Right cardiac atrium (tissue), 5 donors: ENCODE data around the gene GPR149. TPM values are rescaled to one million over a fixed set of nuclear protein-coding genes. Genes with fewer than 3 reads are reported as not detected.

Experiments
- ATAC-seq, 2 donors: fragments of 200-7000 bp; cut with Tn5 transposase; one replicate each; pipeline versions ENCODE4 v1.8.0 to v1.9.1; 2020; ENCODE audit warnings: moderate library complexity in 2 of 2, mild to moderate bottlenecking in 1 of 2
- DNase-seq, 3 donors: peaks; one replicate each; pipeline ENCODE4 v3.0.0-alpha.2; 2020
- H3K27ac ChIP-seq: one replicate; pipeline ENCODE4 v1.5.1; 2013; ENCODE audit warnings: mild to moderate bottlenecking, low read length, control low read depth, moderate library complexity
- H3K27me3 ChIP-seq: one replicate; pipeline ENCODE4 v1.6.1; 2013; ENCODE audit not compliant: control insufficient read depth, insufficient read depth
- H3K4me1 ChIP-seq: one replicate; pipeline ENCODE4 v1.6.1; 2013; ENCODE audit warnings: low read length; ENCODE audit not compliant: control insufficient read depth, insufficient read depth
- H3K4me3 ChIP-seq: one replicate; pipeline ENCODE4 v1.5.1; 2013; ENCODE audit warnings: low read length, control low read depth
- H3K9me3 ChIP-seq: one replicate; pipeline ENCODE4 v1.6.1; 2013; ENCODE audit warnings: low read length; ENCODE audit not compliant: control insufficient read depth
- WGBS: extraction: QIAGEN DNeasy Blood & Tissue Kit; methylation state at CpG from one replicate; pipeline ENCODE4 v1.1.7; 2013; 5-methylcytosine and 5-hydroxymethylcytosine counted together
- intact Hi-C, 4 donors: fragments of 100-400 bp; cut with DNase I; formaldehyde crosslinking; loops; one replicate each; pipeline versions ENCODE4 v1.11.0 to v1.14.0; 2022 to 2023
- polyA plus RNA-seq: library from polyadenylated mRNA; stranded (reverse); fragments of 200-250 nt; gene quantifications from one replicate; pipeline ENCODE4 v1.2.3, GENCODE V29; 2013
- total RNA-seq, 4 donors: library from RNA; stranded (reverse); fragmentation: NEBNext Ultra II Directional; extraction: Animal tissue kit (Norgen Biotek cat#: 25700); gene quantifications; one replicate each; pipeline ENCODE4 v1.2.1, GENCODE V29; 2021
- donor health status: healthy with polysubstance abuse.
- donor health status: DM: no; HTN: yes; CAD: no.
- donor health status: DM: no; HTN: no; CAD: no.
- donor health status: DM: no; HTN: yes; CAD: no; lungs with severe emphysema.
- donor health status: DM: yes; HTN: yes; CAD: no.

The GPR149 gene
- total and polyA plus RNA-seq, 5 donors = not detected

DNA sequence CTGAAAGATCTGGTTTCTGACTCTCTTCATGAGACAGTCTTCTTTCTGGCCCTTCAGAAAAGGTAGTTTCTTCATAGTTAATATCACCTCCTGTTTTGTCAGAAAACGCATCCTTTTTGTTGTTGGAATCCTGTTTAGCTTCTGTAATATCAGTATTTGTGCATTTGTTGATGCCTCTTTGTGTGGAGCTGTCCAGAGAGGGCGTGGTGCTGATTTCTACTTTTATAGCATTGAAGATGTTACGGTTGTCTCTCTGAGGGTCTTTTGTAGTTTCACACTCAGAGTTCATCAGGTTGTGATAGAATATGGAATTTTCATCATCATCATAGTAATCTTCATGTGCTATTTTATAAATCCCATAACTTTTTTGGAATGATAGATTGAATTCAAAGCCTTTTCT lies 8.9 kb downstream of the GPR149 start:
- Histone ChIP-seq H3K27ac (no peak overlapping the region), H3K27me3 (no peaks in the 10 kb centered on the region), H3K4me3 (no peak overlapping the region), H3K4me1 (no peaks in the 10 kb centered on the region), H3K9me3 (no peaks in the 10 kb centered on the region)
- no peak for DNase-seq
- intact Hi-C loops = no loop called here
- 14% methylated on average over 3 of the region's 3 CpGs for WGBS
- no peak for ATAC-seq

GRCh38 chr3:154398084-154398967 lies 31.7 kb downstream of the GPR149 start:
- DNase-seq = no peak
- 75% methylated on average over 3 of the region's 3 CpGs for WGBS
- Histone ChIP-seq H3K4me3 (no peak overlapping the region), H3K9me3 (no peaks in the 10 kb centered on the region), H3K27me3 (no peaks in the 10 kb centered on the region), H3K4me1 (no peaks in the 10 kb centered on the region), H3K27ac (no peak overlapping the region)
- intact Hi-C loops = no loop called here
- ATAC-seq = no peak

- Histone ChIP-seq H3K9me3 (no peaks in the 10 kb centered on the region), H3K27me3 (no peaks in the 10 kb centered on the region), H3K27ac (no peak overlapping the region), H3K4me3 (no peak overlapping the region), H3K4me1 (no peaks in the 10 kb centered on the region)
- intact Hi-C loops = no loop called here
- DNase-seq (no peak), ATAC-seq (no peak)
- 80% methylated on average over 3 of the region's 3 CpGs for WGBS
Measured at GRCh38 chr3:154389861-154390260, 40.1 kb downstream of the GPR149 start.

DNA sequence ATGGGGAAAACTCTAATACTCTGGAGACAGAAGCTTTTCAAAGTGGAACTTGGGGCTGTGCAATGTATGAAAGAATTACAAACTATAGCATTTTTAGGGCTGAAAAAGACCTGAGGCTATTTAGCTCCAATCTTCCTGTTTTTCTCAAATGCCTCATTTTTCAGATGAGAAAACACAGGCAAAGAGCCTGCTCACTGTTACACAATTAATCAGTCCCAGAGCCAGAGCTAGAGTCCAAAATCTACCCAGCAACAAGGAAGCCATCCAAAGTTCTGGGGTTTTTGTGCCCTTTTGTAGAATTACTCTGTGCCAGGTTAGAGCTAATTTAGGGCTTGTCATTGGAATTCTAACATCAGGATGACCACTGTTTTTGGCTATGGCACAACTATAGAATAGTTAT lies 45.5 kb downstream of the GPR149 start:
- no peak for ATAC-seq
- Histone ChIP-seq H3K4me3 (no peak overlapping the region), H3K4me1 (no peaks in the 10 kb centered on the region), H3K9me3 (no peaks in the 10 kb centered on the region), H3K27ac (no peak overlapping the region), H3K27me3 (no peaks in the 10 kb centered on the region)
- intact Hi-C loops = no loop called here
- no peak for DNase-seq

DNA sequence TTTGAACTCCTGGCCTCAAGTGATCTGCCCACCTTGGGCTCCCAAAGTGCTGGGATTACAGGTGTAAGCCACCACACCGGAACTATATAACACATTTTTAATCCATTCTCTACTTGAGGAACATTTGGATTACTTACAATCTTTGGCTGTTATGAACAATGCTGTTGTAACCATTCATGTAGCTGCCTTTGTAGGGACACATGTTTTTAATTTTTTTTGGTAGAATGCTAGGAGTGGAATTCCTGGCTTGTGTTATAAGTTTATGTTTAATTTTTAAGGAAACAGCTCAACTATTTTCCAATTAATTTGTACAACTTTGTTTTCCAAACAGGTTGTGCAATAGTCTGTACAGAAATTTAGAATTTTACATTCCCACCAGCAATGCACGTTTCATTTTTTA lies 51.7 kb downstream of the GPR149 start:
- ATAC-seq (no peak), DNase-seq (no peak)
- 78% methylated on average over 2 of the region's 2 CpGs for WGBS
- Histone ChIP-seq H3K4me3 (no peak overlapping the region), H3K9me3 (no peaks in the 10 kb centered on the region), H3K27ac (no peak overlapping the region), H3K4me1 (no peaks in the 10 kb centered on the region), H3K27me3 (no peaks in the 10 kb centered on the region)
- intact Hi-C loops = no loop called here

GRCh38 chr3:154367221-154367620 lies 62.8 kb downstream of the GPR149 start:
- Histone ChIP-seq H3K4me1 (no peaks in the 10 kb centered on the region), H3K27me3 (no peaks in the 10 kb centered on the region), H3K9me3 (peaks cover 6% of the 10 kb centered on the region), H3K27ac (no peak overlapping the region), H3K4me3 (no peak overlapping the region)
- WGBS = 8% methylated on average over 3 of the region's 3 CpGs
- ATAC-seq (no peak), DNase-seq (no peak)
- intact Hi-C loops = no loop called here

DNA sequence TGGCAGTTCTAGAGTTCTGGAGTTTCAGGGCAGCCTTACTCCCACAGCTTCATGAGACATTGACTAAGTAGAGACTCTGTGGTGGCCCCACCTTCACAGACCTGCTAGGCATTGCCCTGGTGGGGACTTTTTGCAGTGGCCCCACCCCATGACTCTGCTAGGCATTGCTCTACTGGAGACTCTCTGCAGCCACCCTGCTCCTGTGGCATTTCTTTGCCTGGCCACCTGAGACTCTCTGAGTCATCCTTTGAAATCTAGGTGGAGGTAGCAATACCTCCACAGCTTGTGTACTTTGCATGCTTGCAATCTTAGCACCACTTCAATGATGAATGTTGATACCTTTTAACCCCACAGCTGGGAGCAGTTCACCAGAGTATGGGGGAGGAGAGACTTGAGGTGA lies 65.1 kb downstream of the GPR149 start:
- H3K27me3 ChIP-seq = no peaks in the 10 kb centered on the region
- H3K4me1 ChIP-seq = no peaks in the 10 kb centered on the region
- ATAC-seq = no peak
- DNase-seq = no peak
- intact Hi-C loops = no loop called here
- no peak overlapping the region for H3K4me3 ChIP-seq
- H3K27ac ChIP-seq = no peak overlapping the region
- H3K9me3 ChIP-seq = peaks cover 6% of the 10 kb centered on the region

DNA sequence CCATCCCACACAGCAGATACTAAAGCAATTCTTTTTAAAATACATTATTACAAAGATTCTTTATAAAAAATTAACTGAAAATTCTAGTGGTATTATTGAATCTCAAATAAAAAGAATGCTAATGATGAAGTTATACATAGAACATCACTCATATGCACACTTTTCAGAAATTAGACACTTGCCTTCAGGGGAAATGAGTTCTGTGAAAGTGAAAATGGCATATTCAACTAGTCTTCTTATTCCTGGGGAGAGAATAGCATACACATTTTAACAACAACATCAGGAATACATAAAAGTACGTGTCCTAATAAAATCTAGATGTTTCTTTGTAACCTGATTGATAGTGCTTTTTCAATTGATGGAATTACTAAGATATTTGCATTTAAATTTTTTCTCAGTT lies 68.9 kb downstream of the GPR149 start:
- DNase-seq (no peak), ATAC-seq (no peak)
- H3K9me3 ChIP-seq = peaks cover 6% of the 10 kb centered on the region
- no peak overlapping the region for H3K27ac ChIP-seq
- intact Hi-C loops = no loop called here
- H3K4me1 ChIP-seq = no peaks in the 10 kb centered on the region
- H3K4me3 ChIP-seq = no peak overlapping the region
- 61% methylated on average over 1 of the region's 1 CpG for WGBS
- H3K27me3 ChIP-seq = no peaks in the 10 kb centered on the region

- no peak for ATAC-seq
- H3K27me3 ChIP-seq = no peaks in the 10 kb centered on the region
- H3K9me3 ChIP-seq = no peaks in the 10 kb centered on the region
- intact Hi-C loops = no loop called here
- H3K4me3 ChIP-seq = no peak overlapping the region
- no peaks in the 10 kb centered on the region for H3K4me1 ChIP-seq
- no peak overlapping the region for H3K27ac ChIP-seq
- DNase-seq = no peak
- 58% methylated on average over 1 of the region's 1 CpG for WGBS
Measured at GRCh38 chr3:154356009-154356408, 74.0 kb downstream of the GPR149 start.

DNA sequence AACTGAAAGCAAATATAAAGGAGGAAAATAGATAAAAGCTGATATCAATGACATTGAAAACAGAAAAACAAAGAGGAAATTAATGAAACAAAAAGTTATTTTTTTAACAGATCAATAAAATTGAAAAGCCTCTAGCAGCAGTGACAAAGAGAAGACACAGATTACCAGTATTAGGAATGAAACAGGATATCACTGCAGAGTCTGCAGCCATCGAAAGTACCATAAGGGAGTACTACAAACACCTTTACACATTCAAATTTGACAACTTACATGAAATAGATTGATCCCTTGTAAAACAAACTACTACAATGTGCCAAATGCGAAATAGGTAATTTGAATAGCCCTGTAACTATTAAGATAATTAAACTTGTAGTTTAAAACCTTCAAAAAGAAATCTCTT lies 80.8 kb downstream of the GPR149 start:
- intact Hi-C loops = no loop called here
- ATAC-seq = no peak
- WGBS = 41% methylated on average over 2 of the region's 2 CpGs

DNA sequence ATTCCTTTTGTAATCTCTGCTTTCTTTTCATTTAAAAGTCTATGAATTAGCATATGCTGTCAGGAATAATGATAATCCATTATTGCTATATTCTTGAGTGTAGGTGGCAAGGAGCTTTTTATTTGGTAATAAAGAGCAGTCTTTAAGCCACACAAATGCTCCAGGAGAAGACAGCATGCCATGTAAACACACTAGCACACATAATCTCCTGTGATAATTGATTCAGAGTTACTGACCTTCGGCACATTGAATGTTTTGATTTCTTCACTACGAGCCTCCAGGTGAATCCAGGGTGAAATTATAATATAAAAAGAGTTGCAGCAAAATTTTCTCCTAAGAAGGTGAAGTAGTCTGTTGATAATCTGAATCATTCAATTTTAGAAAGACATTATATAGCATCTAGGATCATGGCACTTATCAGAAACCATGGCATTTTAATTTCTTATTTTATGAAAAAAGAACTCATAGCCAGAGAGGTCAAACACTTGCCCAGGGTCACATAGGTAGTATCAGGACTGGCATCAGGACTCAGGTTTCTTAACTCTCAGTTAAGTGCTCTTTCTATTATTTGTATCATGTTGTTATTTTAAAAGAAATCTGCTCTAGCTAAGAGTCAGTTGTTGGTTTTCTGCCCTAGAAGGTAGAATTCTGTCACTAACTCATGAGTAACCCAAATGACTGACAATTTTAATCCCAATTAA lies 84.4 kb downstream of the GPR149 start:
- Histone ChIP-seq H3K4me3 (no peak overlapping the region), H3K27me3 (no peaks in the 10 kb centered on the region), H3K27ac (no peak overlapping the region), H3K9me3 (no peaks in the 10 kb centered on the region), H3K4me1 (no peaks in the 10 kb centered on the region)
- intact Hi-C loops = no loop called here
- 80% methylated on average over 2 of the region's 2 CpGs for WGBS
- ATAC-seq = no peak
- no peak for DNase-seq

More for the DNA sequence above, 80.8 kb downstream of the GPR149 start:
- Histone ChIP-seq H3K27ac (no peak overlapping the region), H3K27me3 (no peaks in the 10 kb centered on the region), H3K4me3 (no peak overlapping the region), H3K9me3 (no peaks in the 10 kb centered on the region), H3K4me1 (no peaks in the 10 kb centered on the region)
- no peak for DNase-seq
